ENCODE measurements around the gene IQSEC1. TPM values are rescaled to one million over a fixed set of nuclear protein-coding genes. Genes with fewer than 3 reads are reported as not detected.
A peak's percentile ranks its signal among the peaks of the same experiment; 100 is the strongest.

IQSEC1 gene
- total and polyA plus RNA-seq, 9 of the 15 experiments (the other 6 are each of a cell fraction or from before 2014, with no cell fraction given) = 0.56 to 39.0 (median 6.8) TPM

- no peak for TF ChIP-seq ZNF134 (CRISPR knock-in tag; conservative IDR thresholded peaks at IDR 0.05)
- TF ChIP-seq DPF2 (IDR thresholded peaks at IDR 0.05) = 0 out of 2 replicates have a peak, but pooled peaks have one; percentile 31
- peak; percentile 91; the same call in 1 of the 2 replicates for TF ChIP-seq TCF7 (IDR thresholded peaks at IDR 0.05; ENCODE audit: borderline replicate concordance)
- peak; percentile 64 for TF ChIP-seq RFX1 (IDR thresholded peaks at IDR 0.05)
- TF ChIP-seq EGR1 (conservative IDR thresholded peaks at IDR 0.05) = peak; percentile 51; the same call in 1 of the 2 replicates
- peak; percentile 54; the same call in 1 of the 2 replicates for TF ChIP-seq ARID1B (IDR thresholded peaks at IDR 0.05)
- no peak for TF ChIP-seq STAT5B (CRISPR knock-in tag; IDR thresholded peaks at IDR 0.05)
- no peak for TF ChIP-seq XRCC3 (IDR thresholded peaks at IDR 0.05)
- no peak for TF ChIP-seq E4F1 (CRISPR knock-in tag; IDR thresholded peaks at IDR 0.05; ENCODE audit: borderline replicate concordance)
- no peak for TF ChIP-seq GTF3C2 (IDR thresholded peaks at IDR 0.05; ENCODE audit: borderline replicate concordance, extremely low read depth, insufficient read length)
- TF ChIP-seq HDGF (IDR thresholded peaks at IDR 0.05) = no peak
- 0 out of 2 replicates have a peak, but pooled peaks have one; percentile 13 for TF ChIP-seq SMAD4 (CRISPR knock-in tag; conservative IDR thresholded peaks at IDR 0.05)
- no peak for TF ChIP-seq BCOR (IDR thresholded peaks at IDR 0.05)
- no peak for TF ChIP-seq CBX2 (IDR thresholded peaks at IDR 0.05; ENCODE audit: insufficient read depth, low read length, poor library complexity, severe bottlenecking)
- no peak for TF ChIP-seq KLF13 (tag; IDR thresholded peaks at IDR 0.05; ENCODE audit: borderline replicate concordance, low read depth)
- no peak for TF ChIP-seq ZNF311 (CRISPR knock-in tag; IDR thresholded peaks at IDR 0.05)
- TF ChIP-seq PKNOX1 (IDR thresholded peaks at IDR 0.05) = no peak
- TF ChIP-seq TARDBP (IDR thresholded peaks at IDR 0.05) = 0 out of 2 replicates have a peak, but pooled peaks have one; percentile 16
- 0 out of 2 replicates have a peak, but pooled peaks have one; percentile 29 for TF ChIP-seq TAL1 (IDR thresholded peaks at IDR 0.05)
- TF ChIP-seq CXXC5 (CRISPR knock-in tag; IDR thresholded peaks at IDR 0.05) = peak; percentile 8; the same call in 1 of the 2 replicates
These were observed 32.0 kb downstream of the IQSEC1 start (continued) for GRCh38 chr3:13041113-13041776.
